ENCODE measurements around the gene TMEM115.
"Not testable (repeated sequence)": the region's sequence is repeated elsewhere in the genome, so short reads cannot be mapped to it uniquely, and the experiment has no call there.

The TMEM115 gene

GRCh38 chr3:50312041-50312440 lies 47.3 kb downstream of the TMEM115 start:
- DNase-seq: not testable (repeated sequence)
